ENCODE measurements around the gene TIGD3. TPM values are rescaled to one million over a fixed set of nuclear protein-coding genes. Genes with fewer than 3 reads are reported as not detected.
A peak's percentile ranks its signal among the peaks of the same experiment; 100 is the strongest.

Gene TIGD3
- total RNA-seq, 2 donors from 2014 or later, result 1.3 to 1.8 TPM

GRCh38 chr11:65379698-65380459, 25.3 kb downstream of the TIGD3 start:
- no peak for ATAC-seq (replicated peaks in 1 of 2)
- no peak for DNase-seq
- H3K9me3 Mint-ChIP-seq, result no peaks in the 10 kb centered on the region
- H3K4me1 Mint-ChIP-seq (ENCODE audit: low read depth), result peaks cover 42% of the 10 kb centered on the region
- H3K27ac Mint-ChIP-seq, result no peak overlapping the region
- H3K4me3 Mint-ChIP-seq, result peak overlapping the region; percentile 15 to 24
- H3K36me3 Mint-ChIP-seq (ENCODE audit: insufficient read depth in 2 of 2), result no peaks in the 10 kb centered on the region
- H3K27me3 Mint-ChIP-seq (ENCODE audit: low read depth), result no peaks in the 10 kb centered on the region

DNA sequence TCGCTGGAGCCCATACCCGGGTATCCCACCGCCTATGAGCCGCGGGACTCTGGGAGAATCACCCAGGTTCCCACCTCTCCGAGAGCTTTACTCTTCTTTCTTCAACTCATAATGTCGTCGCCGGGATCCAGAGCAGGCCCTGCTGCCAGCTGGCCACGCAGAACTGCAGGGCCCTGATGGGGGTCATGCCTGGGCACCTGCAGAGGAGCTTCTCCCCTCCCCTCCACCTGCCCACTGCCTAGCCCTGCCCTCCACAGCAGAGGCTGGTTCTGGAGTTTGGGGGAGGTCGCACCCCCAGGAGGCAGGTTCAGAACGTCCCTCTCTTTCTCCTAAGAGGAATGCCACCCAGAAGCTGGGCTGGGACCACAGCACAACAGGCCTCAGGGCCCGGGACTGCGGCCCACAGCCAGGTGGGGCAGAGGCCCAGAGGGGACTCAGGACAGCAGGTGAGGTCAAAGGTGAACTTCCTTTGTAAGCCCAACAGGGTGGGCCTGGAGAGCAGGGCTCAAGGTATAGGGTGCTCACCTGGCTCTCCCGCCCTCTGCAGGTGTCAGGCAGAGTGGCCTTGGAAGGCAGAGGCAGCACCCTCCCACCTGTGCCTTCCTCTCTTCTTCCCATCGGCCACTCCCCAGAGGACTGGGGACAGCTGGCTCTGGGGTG, 26.0 kb downstream of the TIGD3 start:
- DNase-seq (no peak), ATAC-seq (replicated peaks in 1 of 2) (no peak)
- peak overlapping the region; percentile 84 to 97 for H3K4me3 Mint-ChIP-seq
- H3K4me1 Mint-ChIP-seq (ENCODE audit: low read depth), result peaks cover 49% of the 10 kb centered on the region
- H3K36me3 Mint-ChIP-seq (ENCODE audit: insufficient read depth in 2 of 2), result no peaks in the 10 kb centered on the region
- H3K27ac Mint-ChIP-seq, result peak overlapping the region; percentile 19
- no peaks in the 10 kb centered on the region for H3K27me3 Mint-ChIP-seq (ENCODE audit: low read depth)
- H3K9me3 Mint-ChIP-seq, result no peaks in the 10 kb centered on the region

- Mint-ChIP-seq H3K27me3 (ENCODE audit: low read depth) (no peaks in the 10 kb centered on the region), H3K4me3 (peak overlapping the region; percentile 84 to 97), H3K36me3 (ENCODE audit: insufficient read depth in 2 of 2) (no peaks in the 10 kb centered on the region), H3K27ac (peak overlapping the region; percentile 79), H3K9me3 (no peaks in the 10 kb centered on the region), H3K4me1 (ENCODE audit: low read depth) (peaks cover 57% of the 10 kb centered on the region)
- no peak for ATAC-seq (replicated peaks in 1 of 2)
- DNase-seq, result no peak
Observed at GRCh38 chr11:65381716-65382032, 27.1 kb downstream of the TIGD3 start.

DNA sequence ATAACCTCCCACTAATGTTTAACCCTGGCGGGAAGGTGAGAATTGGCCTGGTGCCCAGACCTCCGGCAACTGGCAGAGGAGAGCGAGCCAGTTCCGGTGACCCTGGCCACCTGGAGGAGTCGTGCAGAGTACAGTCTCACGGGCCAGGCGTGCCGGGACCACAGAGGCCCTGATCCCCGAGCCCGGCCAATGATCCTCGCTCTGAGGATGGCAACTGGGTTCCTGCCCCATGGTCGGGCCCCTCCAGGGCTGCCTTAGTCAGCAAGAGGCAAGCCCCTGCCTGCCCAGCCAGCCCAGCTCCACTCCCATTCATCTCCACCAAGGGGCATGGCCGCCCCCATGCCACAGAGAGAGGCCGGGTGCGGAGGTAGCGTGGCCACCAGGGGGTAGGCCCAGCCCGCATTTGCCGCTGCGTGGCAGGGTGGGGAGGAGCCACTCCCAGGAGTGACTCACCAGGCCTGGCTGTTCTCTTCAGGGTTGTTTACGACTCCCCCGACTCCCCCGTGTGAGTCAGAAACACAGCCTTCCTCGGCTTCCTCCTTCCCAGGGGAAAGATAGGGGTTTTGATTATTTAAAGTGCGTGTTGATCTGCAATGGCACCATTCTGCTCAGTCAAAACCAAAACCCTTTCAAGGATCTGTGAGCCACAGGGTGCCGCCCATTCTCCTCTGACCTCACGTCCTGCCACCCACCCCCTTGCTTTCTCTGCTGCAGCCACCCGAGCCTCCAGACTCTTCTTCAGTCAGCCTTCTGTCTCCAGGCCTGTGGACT, 27.7 kb downstream of the TIGD3 start, which contains the start of gene SLC25A45:
Gene SLC25A45, minus strand, starts transcription at position 614 of the 771 bp plus-strand sequence. CDS start 695 bp downstream, outside the sequence.
- H3K9me3 Mint-ChIP-seq, result no peaks in the 10 kb centered on the region
- H3K27me3 Mint-ChIP-seq (ENCODE audit: low read depth), result no peaks in the 10 kb centered on the region
- peak within 1 kb of the TSS; percentile 79 for H3K27ac Mint-ChIP-seq
- DNase-seq, result peak; percentile 95 to 97
- peak within 1 kb of the TSS; percentile 84 to 97 for H3K4me3 Mint-ChIP-seq
- H3K36me3 Mint-ChIP-seq (ENCODE audit: insufficient read depth in 2 of 2), result no peaks in the 10 kb centered on the region
- peak; percentile 86 to 89 for ATAC-seq (replicated peaks in 1 of 2)
- peaks cover 61% of the 10 kb centered on the region for H3K4me1 Mint-ChIP-seq (ENCODE audit: low read depth)

DNA sequence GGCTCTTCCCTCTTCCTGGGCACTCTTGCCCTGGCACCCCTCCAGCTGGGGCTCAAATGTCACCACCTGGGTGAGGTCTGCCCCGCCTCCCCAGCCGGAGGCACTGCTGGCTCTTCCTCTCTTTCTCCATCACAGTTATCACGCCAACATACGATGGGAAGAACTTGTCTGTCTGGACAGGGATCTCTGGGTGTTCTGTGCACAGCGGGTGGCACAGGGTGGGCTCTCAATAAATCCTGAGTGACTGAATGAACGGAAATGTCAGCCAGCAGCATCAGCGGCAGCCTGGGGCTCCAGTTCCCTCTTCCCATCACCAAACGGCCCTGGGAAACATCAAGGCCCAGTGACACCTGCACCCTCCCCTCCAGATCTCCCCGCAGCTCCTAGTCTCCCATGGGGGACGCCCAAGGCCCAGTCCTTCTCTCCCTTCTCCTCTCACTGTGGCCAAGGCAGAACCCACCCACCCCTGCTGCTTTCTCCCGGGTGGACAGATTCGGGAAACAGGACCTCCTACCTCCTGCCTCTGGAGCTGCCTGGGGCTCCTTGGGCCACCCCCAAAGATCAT, 28.3 kb downstream of the TIGD3 start:
- Mint-ChIP-seq H3K4me3 (peak overlapping the region; percentile 84 to 97), H3K36me3 (ENCODE audit: insufficient read depth in 2 of 2) (no peaks in the 10 kb centered on the region), H3K27me3 (ENCODE audit: low read depth) (no peaks in the 10 kb centered on the region), H3K9me3 (no peaks in the 10 kb centered on the region), H3K4me1 (ENCODE audit: low read depth) (peaks cover 66% of the 10 kb centered on the region), H3K27ac (peak overlapping the region; percentile 79)
- DNase-seq, result no peak
- no peak for ATAC-seq (replicated peaks in 1 of 2)

DNA sequence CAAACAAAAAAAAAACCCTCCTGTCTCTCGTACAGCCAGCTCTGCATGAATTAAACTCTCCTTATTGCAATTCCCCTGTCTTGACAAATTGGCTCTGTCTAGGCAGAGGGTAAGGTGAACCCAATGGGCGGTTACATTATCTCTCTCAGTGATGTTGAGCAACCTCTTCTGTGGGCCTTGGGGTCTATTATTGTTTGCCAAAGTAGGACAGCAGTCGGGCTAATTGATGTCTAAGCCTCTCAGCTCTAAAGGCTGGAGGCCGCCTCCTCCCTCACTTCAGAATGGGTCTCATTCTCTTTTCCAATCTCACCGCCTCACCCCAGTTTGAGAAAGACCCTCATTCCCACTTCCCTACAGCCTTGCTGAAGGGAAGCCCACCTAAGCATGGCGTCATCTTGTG, 29.2 kb downstream of the TIGD3 start:
- H3K4me3 Mint-ChIP-seq, result peak overlapping the region; percentile 84 to 97
- DNase-seq, result no peak
- peaks cover 75% of the 10 kb centered on the region for H3K4me1 Mint-ChIP-seq (ENCODE audit: low read depth)

GRCh38 chr11:65384301-65384889, 29.8 kb downstream of the TIGD3 start:
- H3K4me3 Mint-ChIP-seq, result peak overlapping the region; percentile 84 to 97

More for the DNA sequence above, 29.2 kb downstream of the TIGD3 start:
- no peaks in the 10 kb centered on the region for H3K27me3 Mint-ChIP-seq (ENCODE audit: low read depth)
- H3K9me3 Mint-ChIP-seq, result no peaks in the 10 kb centered on the region
- peak overlapping the region; percentile 51 for H3K27ac Mint-ChIP-seq
- peaks cover 0 to 2% of the 10 kb centered on the region in 2 donors for H3K36me3 Mint-ChIP-seq (ENCODE audit: insufficient read depth in 2 of 2)
- ATAC-seq (replicated peaks in 1 of 2), result no peak

GRCh38 chr11:65386307-65387140, 32.0 kb downstream of the TIGD3 start, which contains the start of gene FRMD8:
Gene FRMD8, plus strand, starts transcription at chr11:65386637. Its CDS starts 400 bp downstream, at chr11:65387037.
- DNase-seq (peak; percentile 88 to 97), ATAC-seq (replicated peaks in 1 of 2) (peak; percentile 44 to 58)
- Mint-ChIP-seq H3K27me3 (ENCODE audit: low read depth) (no peaks in the 10 kb centered on the region), H3K36me3 (ENCODE audit: insufficient read depth in 2 of 2) (peaks cover 0 to 4% of the 10 kb centered on the region in 2 donors), H3K4me1 (ENCODE audit: low read depth) (peaks cover 76% of the 10 kb centered on the region), H3K27ac (peak within 1 kb of the TSS; percentile 85), H3K4me3 (peak within 1 kb of the TSS; percentile 84 to 97), H3K9me3 (no peaks in the 10 kb centered on the region)

More at GRCh38 chr11:65384301-65384889, 29.8 kb downstream of the TIGD3 start:
- peaks cover 0 to 4% of the 10 kb centered on the region in 2 donors for H3K36me3 Mint-ChIP-seq (ENCODE audit: insufficient read depth in 2 of 2)
- DNase-seq (no peak), ATAC-seq (replicated peaks in 1 of 2) (no peak)
- H3K4me1 Mint-ChIP-seq (ENCODE audit: low read depth), result peaks cover 81% of the 10 kb centered on the region
- H3K27me3 Mint-ChIP-seq (ENCODE audit: low read depth), result no peaks in the 10 kb centered on the region
- H3K27ac Mint-ChIP-seq, result peak overlapping the region; percentile 93
- no peaks in the 10 kb centered on the region for H3K9me3 Mint-ChIP-seq

- ATAC-seq (replicated peaks in 1 of 2), result no peak
- H3K27me3 Mint-ChIP-seq (ENCODE audit: low read depth), result no peaks in the 10 kb centered on the region
- H3K36me3 Mint-ChIP-seq (ENCODE audit: insufficient read depth in 2 of 2), result peaks cover 0 to 4% of the 10 kb centered on the region in 2 donors
- DNase-seq, result no peak
- H3K4me1 Mint-ChIP-seq (ENCODE audit: low read depth), result peaks cover 57% of the 10 kb centered on the region
- no peaks in the 10 kb centered on the region for H3K9me3 Mint-ChIP-seq
- H3K27ac Mint-ChIP-seq, result peak overlapping the region; percentile 4
- H3K4me3 Mint-ChIP-seq, result peak overlapping the region; percentile 52 to 71
Observed at GRCh38 chr11:65388731-65389130, 34.2 kb downstream of the TIGD3 start.

GRCh38 chr11:65389294-65389980, 34.9 kb downstream of the TIGD3 start:
- H3K27ac Mint-ChIP-seq, result no peak overlapping the region
- peak overlapping the region; percentile 52 to 71 for H3K4me3 Mint-ChIP-seq

GRCh38 chr11:65390099-65390941, 35.8 kb downstream of the TIGD3 start:
- Mint-ChIP-seq H3K9me3 (no peaks in the 10 kb centered on the region), H3K36me3 (ENCODE audit: insufficient read depth in 2 of 2) (peaks cover 0 to 4% of the 10 kb centered on the region in 2 donors), H3K4me1 (ENCODE audit: low read depth) (peaks cover 41% of the 10 kb centered on the region), H3K4me3 (peak overlapping the region in 1 of 2 donors; percentile 44), H3K27me3 (ENCODE audit: low read depth) (no peaks in the 10 kb centered on the region), H3K27ac (no peak overlapping the region)
- ATAC-seq (replicated peaks in 1 of 2) (no peak), DNase-seq (no peak)

More at GRCh38 chr11:65389294-65389980, 34.9 kb downstream of the TIGD3 start:
- no peak for ATAC-seq (replicated peaks in 1 of 2)
- DNase-seq, result no peak
- Mint-ChIP-seq H3K9me3 (no peaks in the 10 kb centered on the region), H3K36me3 (ENCODE audit: insufficient read depth in 2 of 2) (peaks cover 0 to 4% of the 10 kb centered on the region in 2 donors), H3K27me3 (ENCODE audit: low read depth) (no peaks in the 10 kb centered on the region), H3K4me1 (ENCODE audit: low read depth) (peaks cover 50% of the 10 kb centered on the region)
